Mesodermal cell (in vitro differentiated cells): ENCODE results near the gene RNF215.
"Not testable (repeated sequence)": the region's sequence is repeated elsewhere in the genome, so short reads cannot be mapped to it uniquely, and the experiment has no call there.

Experiments used
- H3K27ac ChIP-seq: 2 replicates; pipeline ENCODE4 v1.7.0; 2013; ENCODE audit warnings: mild to moderate bottlenecking, low read depth, low read length, moderate library complexity; ENCODE audit not compliant: severe bottlenecking
- H3K36me3 ChIP-seq: 2 replicates; pipeline ENCODE4 v1.7.1; 2013; ENCODE audit warnings: mild to moderate bottlenecking, low read length, moderate library complexity; ENCODE audit not compliant: control insufficient read depth, insufficient read depth
- H3K4me1 ChIP-seq: one replicate; pipeline ENCODE4 v1.7.1; 2013; ENCODE audit warnings: mild to moderate bottlenecking, low read length; ENCODE audit not compliant: insufficient read depth, control insufficient read depth, poor library complexity, severe bottlenecking
- H3K4me3 ChIP-seq: 2 replicates; pipeline ENCODE4 v1.7.0; 2013; ENCODE audit warnings: low read length, control low read depth, mild to moderate bottlenecking; ENCODE audit not compliant: insufficient read depth, poor library complexity, severe bottlenecking; ENCODE audit errors: extremely low read depth
- H3K9me3 ChIP-seq: 2 replicates; pipeline ENCODE4 v1.7.1; 2013; ENCODE audit warnings: mild to moderate bottlenecking, low read length, moderate library complexity; ENCODE audit not compliant: control insufficient read depth
- WGBS, 2 experiments: methylation state at CpG; one replicate each; pipeline ENCODE4 v1.1.5; 2013; ENCODE audit warnings: missing lambda C conversion rate in 2 of 2; ENCODE audit not compliant: insufficient coverage in 2 of 2; 5-methylcytosine and 5-hydroxymethylcytosine counted together

The RNF215 gene

GRCh38 chr22:30404307-30404706 is 17.1 kb upstream of the RNF215 start:
- no peaks in the 10 kb centered on the region for H3K9me3 ChIP-seq
- peaks cover 47% of the 10 kb centered on the region for H3K36me3 ChIP-seq
- H3K4me3 ChIP-seq, result no peak overlapping the region
- H3K4me1 ChIP-seq, result peaks cover 18% of the 10 kb centered on the region
- 82 to 87% methylated on average over 5 to 6 of the region's 6 CpGs for WGBS, 2 experiments
- H3K27ac ChIP-seq, result no peak overlapping the region

GRCh38 chr22:30402766-30403104 is 15.5 kb upstream of the RNF215 start:
- not testable (repeated sequence) for H3K9me3 ChIP-seq, H3K4me3 ChIP-seq, H3K27ac ChIP-seq
- Histone ChIP-seq H3K36me3 (peaks cover 39% of the 10 kb centered on the region), H3K4me1 (peaks cover 26% of the 10 kb centered on the region)
- 87 to 97% methylated on average over 3 to 4 of the region's 5 CpGs for WGBS, 2 experiments

- peaks cover 27% of the 10 kb centered on the region for H3K4me1 ChIP-seq
- WGBS, 2 experiments, result 56% methylated on average over 4 of the region's 5 CpGs; no CpG with 5 or more reads in 1 of the 2 experiments
- no peak overlapping the region for H3K4me3 ChIP-seq
- no peaks in the 10 kb centered on the region for H3K9me3 ChIP-seq
- peaks cover 34% of the 10 kb centered on the region for H3K36me3 ChIP-seq
- peak overlapping the region; percentile 49 for H3K27ac ChIP-seq
Observed at GRCh38 chr22:30402028-30402765, 15.0 kb upstream of the RNF215 start.

- peaks cover 27% of the 10 kb centered on the region for H3K4me1 ChIP-seq
- H3K27ac ChIP-seq, H3K9me3 ChIP-seq, H3K4me3 ChIP-seq: not testable (repeated sequence)
- 100% methylated on average over 2 of the region's 3 CpGs for WGBS, 2 experiments
- H3K36me3 ChIP-seq, result peaks cover 22% of the 10 kb centered on the region
Observed at GRCh38 chr22:30401024-30401423, 13.8 kb upstream of the RNF215 start.

GRCh38 chr22:30400159-30400558 is 12.9 kb upstream of the RNF215 start:
- Histone ChIP-seq H3K27ac (no peak overlapping the region), H3K4me3 (no peak overlapping the region), H3K9me3 (no peaks in the 10 kb centered on the region), H3K4me1 (peaks cover 27% of the 10 kb centered on the region), H3K36me3 (peaks cover 19% of the 10 kb centered on the region)
- WGBS, 2 experiments, result 88 to 100% methylated on average over 1 of the region's 1 CpG

- Histone ChIP-seq H3K9me3 (no peaks in the 10 kb centered on the region), H3K36me3 (peaks cover 19% of the 10 kb centered on the region), H3K4me1 (peaks cover 27% of the 10 kb centered on the region), H3K4me3 (no peak overlapping the region), H3K27ac (no peak overlapping the region)
- WGBS, 2 experiments, result 90 to 97% methylated on average over 3 to 5 of the region's 5 CpGs
Observed at GRCh38 chr22:30399718-30400117, 12.5 kb upstream of the RNF215 start.

- no peak overlapping the region for H3K27ac ChIP-seq
- H3K4me3 ChIP-seq, result no peak overlapping the region
- WGBS, 2 experiments, result 89% methylated on average over 17 to 19 of the region's 25 CpGs
- peaks cover 27% of the 10 kb centered on the region for H3K4me1 ChIP-seq
- peaks cover 13% of the 10 kb centered on the region for H3K36me3 ChIP-seq
- no peaks in the 10 kb centered on the region for H3K9me3 ChIP-seq
Observed at GRCh38 chr22:30398685-30399680, 11.8 kb upstream of the RNF215 start.

GRCh38 chr22:30397656-30398635 is 10.7 kb upstream of the RNF215 start:
- Histone ChIP-seq H3K9me3 (no peaks in the 10 kb centered on the region), H3K4me3 (peak overlapping the region; percentile 65), H3K36me3 (peaks cover 7% of the 10 kb centered on the region), H3K27ac (no peak overlapping the region), H3K4me1 (peaks cover 30% of the 10 kb centered on the region)
- 30 to 35% methylated on average over 5 to 6 of the region's 11 CpGs for WGBS, 2 experiments

- WGBS, 2 experiments, result 1 to 2% methylated on average over 23 to 48 of the region's 56 CpGs
- Histone ChIP-seq H3K4me1 (peaks cover 27% of the 10 kb centered on the region), H3K36me3 (peaks cover 3% of the 10 kb centered on the region), H3K27ac (no peak within 1 kb of the TSS), H3K4me3 (peak within 1 kb of the TSS; percentile 65), H3K9me3 (no peaks in the 10 kb centered on the region)
Observed at GRCh38 chr22:30396871-30397655, 9.9 kb upstream of the RNF215 start, which contains the start of gene SEC14L2. Gene SEC14L2, plus strand, starts transcription at chr22:30397018. Its CDS starts 99 bp downstream, at chr22:30397117.
